Measurements from ENCODE around the gene FAM184A. TPM values are rescaled to one million over a fixed set of nuclear protein-coding genes. Genes with fewer than 3 reads are reported as not detected.
"Not testable (repeated sequence)": the region's sequence is repeated elsewhere in the genome, so short reads cannot be mapped to it uniquely, and the experiment has no call there.

Gene FAM184A
- total RNA-seq, 2 donors from 2014 or later: 205 to 216 TPM

DNA sequence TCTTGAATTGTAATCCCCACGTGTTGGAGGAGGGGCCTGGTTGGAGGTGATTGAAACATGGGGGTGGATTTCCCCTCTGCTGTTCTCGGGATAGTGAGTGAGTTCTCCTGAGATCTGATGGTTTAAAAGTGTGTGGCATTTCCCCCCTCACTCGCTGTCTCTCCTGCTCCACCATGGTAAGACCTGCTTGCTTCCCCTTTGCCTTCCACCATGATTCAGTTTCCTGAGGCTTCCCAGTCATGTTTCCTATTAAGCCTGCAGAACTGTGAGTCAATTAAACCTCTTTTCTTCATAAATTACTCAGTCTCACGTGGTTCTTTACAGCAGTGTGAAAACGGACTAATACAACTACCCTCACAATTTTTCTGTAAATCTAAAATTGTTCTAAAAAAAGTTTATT lies 26.8 kb upstream of the FAM184A start:
- H3K36me3 Mint-ChIP-seq (ENCODE audit: low read depth): no peaks in the 10 kb centered on the region
- H3K4me1 ChIP-seq (ENCODE audit: control insufficient read depth, insufficient read depth, low read length): no peaks in the 10 kb centered on the region
- TF ChIP-seq, protein P1, sequence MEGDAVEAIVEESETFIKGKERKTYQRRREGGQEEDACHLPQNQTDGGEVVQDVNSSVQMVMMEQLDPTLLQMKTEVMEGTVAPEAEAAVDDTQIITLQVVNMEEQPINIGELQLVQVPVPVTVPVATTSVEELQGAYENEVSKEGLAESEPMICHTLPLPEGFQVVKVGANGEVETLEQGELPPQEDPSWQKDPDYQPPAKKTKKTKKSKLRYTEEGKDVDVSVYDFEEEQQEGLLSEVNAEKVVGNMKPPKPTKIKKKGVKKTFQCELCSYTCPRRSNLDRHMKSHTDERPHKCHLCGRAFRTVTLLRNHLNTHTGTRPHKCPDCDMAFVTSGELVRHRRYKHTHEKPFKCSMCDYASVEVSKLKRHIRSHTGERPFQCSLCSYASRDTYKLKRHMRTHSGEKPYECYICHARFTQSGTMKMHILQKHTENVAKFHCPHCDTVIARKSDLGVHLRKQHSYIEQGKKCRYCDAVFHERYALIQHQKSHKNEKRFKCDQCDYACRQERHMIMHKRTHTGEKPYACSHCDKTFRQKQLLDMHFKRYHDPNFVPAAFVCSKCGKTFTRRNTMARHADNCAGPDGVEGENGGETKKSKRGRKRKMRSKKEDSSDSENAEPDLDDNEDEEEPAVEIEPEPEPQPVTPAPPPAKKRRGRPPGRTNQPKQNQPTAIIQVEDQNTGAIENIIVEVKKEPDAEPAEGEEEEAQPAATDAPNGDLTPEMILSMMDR (conservative IDR thresholded peaks at IDR 0.05): no peak
- no peaks in the 10 kb centered on the region for H3K36me3 ChIP-seq (ENCODE audit: control insufficient read depth, insufficient read depth, low read length)
- H3K4me1 Mint-ChIP-seq: peaks cover 4% of the 10 kb centered on the region
- no peak for DNase-seq
- H3K9ac ChIP-seq (ENCODE audit: extremely low read depth, low read length, poor library complexity, severe bottlenecking): no peak overlapping the region
- H3K27ac Mint-ChIP-seq: no peak overlapping the region
- H3K9me3 Mint-ChIP-seq: peaks cover 5% of the 10 kb centered on the region
- H3K4me3 Mint-ChIP-seq: no peak overlapping the region
- no peaks in the 10 kb centered on the region for H3K27me3 ChIP-seq (ENCODE audit: control insufficient read depth, insufficient read depth, low read length, poor library complexity, severe bottlenecking)
- no peak overlapping the region for H3K27ac ChIP-seq (ENCODE audit: low read depth, low read length)
- 76 to 82% methylated on average over 2 to 4 of the region's 5 CpGs for WGBS, 2 experiments (ENCODE audit: insufficient coverage in 1 of 2, insufficient read length in 1 of 2)
- peaks cover 6% of the 10 kb centered on the region for H3K9me3 ChIP-seq (ENCODE audit: control insufficient read depth, low read length)
- H3K27me3 Mint-ChIP-seq (ENCODE audit: insufficient read depth): no peaks in the 10 kb centered on the region
- H3K4me3 ChIP-seq (ENCODE audit: low read length): no peak overlapping the region

DNA sequence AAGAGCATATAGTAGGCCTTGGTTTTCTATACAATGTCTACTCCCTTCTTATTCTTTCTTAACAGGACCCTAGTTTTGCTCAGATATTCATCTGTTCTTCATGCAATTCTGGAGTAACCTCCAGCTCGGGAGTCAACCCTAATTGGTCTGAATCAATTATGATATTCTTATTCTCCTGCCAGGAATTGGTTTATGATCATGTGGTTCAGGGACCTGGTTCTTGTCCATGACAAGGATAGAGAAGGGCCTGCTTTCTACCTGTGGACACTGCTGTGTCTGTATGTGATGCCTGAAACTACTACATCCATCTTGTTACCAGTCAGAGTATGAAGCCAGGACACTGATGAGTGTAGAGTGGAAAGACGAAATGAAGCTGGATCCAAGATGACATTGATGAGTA lies 24.4 kb upstream of the FAM184A start:
- peaks cover 6% of the 10 kb centered on the region for H3K9me3 ChIP-seq (ENCODE audit: control insufficient read depth, low read length)
- no peak overlapping the region for H3K27ac ChIP-seq (ENCODE audit: low read depth, low read length)
- H3K9ac ChIP-seq (ENCODE audit: extremely low read depth, low read length, poor library complexity, severe bottlenecking): no peak overlapping the region
- no peak for DNase-seq
- H3K4me1 Mint-ChIP-seq: no peaks in the 10 kb centered on the region
- H3K4me1 ChIP-seq (ENCODE audit: control insufficient read depth, insufficient read depth, low read length): no peaks in the 10 kb centered on the region
- no peaks in the 10 kb centered on the region for H3K36me3 ChIP-seq (ENCODE audit: control insufficient read depth, insufficient read depth, low read length)
- no peaks in the 10 kb centered on the region for H3K27me3 Mint-ChIP-seq (ENCODE audit: insufficient read depth)
- TF ChIP-seq, protein P1 (conservative IDR thresholded peaks at IDR 0.05): no peak
- H3K27ac Mint-ChIP-seq: no peak overlapping the region
- no peaks in the 10 kb centered on the region for H3K27me3 ChIP-seq (ENCODE audit: control insufficient read depth, insufficient read depth, low read length, poor library complexity, severe bottlenecking)
- WGBS, 2 experiments (ENCODE audit: insufficient coverage in 1 of 2, insufficient read length in 1 of 2): 100% methylated on average over 1 to 2 of the region's 2 CpGs
- H3K4me3 ChIP-seq (ENCODE audit: low read length): no peak overlapping the region
- H3K4me3 Mint-ChIP-seq: no peak overlapping the region
- no peaks in the 10 kb centered on the region for H3K36me3 Mint-ChIP-seq (ENCODE audit: low read depth)
- peaks cover 5% of the 10 kb centered on the region for H3K9me3 Mint-ChIP-seq

DNA sequence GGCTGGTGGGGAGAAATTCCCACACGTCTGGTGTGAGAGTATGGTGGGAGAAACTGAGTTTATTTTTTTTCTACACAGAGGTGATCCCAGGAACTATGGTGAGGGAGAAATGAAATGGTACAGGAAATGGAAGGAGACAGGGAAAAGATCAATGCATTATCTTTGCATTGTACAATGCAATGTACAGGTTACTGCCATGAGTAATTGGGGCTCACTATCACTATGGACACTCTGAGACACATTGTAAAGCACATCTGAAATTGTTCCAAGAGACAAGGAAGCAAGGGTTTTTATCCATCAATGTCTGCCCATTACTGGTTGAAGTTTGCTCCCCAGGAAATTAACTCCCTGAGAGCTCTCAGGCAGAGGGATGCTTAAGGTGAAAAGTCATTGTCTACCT lies 21.7 kb upstream of the FAM184A start:
- Histone ChIP-seq H3K27ac (ENCODE audit: low read depth, low read length) (no peak overlapping the region), H3K4me3 (ENCODE audit: low read length) (no peak overlapping the region), H3K27me3 (ENCODE audit: control insufficient read depth, insufficient read depth, low read length, poor library complexity, severe bottlenecking) (no peaks in the 10 kb centered on the region), H3K9me3 (ENCODE audit: control insufficient read depth, low read length) (no peaks in the 10 kb centered on the region), H3K9ac (ENCODE audit: extremely low read depth, low read length, poor library complexity, severe bottlenecking) (no peak overlapping the region), H3K4me1 (ENCODE audit: control insufficient read depth, insufficient read depth, low read length) (no peaks in the 10 kb centered on the region), H3K36me3 (ENCODE audit: control insufficient read depth, insufficient read depth, low read length) (no peaks in the 10 kb centered on the region)
- DNase-seq: no peak
- Mint-ChIP-seq H3K27ac (no peak overlapping the region), H3K4me1 (peaks cover 4% of the 10 kb centered on the region), H3K36me3 (ENCODE audit: low read depth) (no peaks in the 10 kb centered on the region), H3K4me3 (no peak overlapping the region), H3K27me3 (ENCODE audit: insufficient read depth) (no peaks in the 10 kb centered on the region), H3K9me3 (no peaks in the 10 kb centered on the region)
- TF ChIP-seq, protein P1 (conservative IDR thresholded peaks at IDR 0.05): no peak
- WGBS, 2 experiments (ENCODE audit: insufficient coverage in 1 of 2, insufficient read length in 1 of 2): 91 to 96% methylated on average over 1 of the region's 1 CpG

DNA sequence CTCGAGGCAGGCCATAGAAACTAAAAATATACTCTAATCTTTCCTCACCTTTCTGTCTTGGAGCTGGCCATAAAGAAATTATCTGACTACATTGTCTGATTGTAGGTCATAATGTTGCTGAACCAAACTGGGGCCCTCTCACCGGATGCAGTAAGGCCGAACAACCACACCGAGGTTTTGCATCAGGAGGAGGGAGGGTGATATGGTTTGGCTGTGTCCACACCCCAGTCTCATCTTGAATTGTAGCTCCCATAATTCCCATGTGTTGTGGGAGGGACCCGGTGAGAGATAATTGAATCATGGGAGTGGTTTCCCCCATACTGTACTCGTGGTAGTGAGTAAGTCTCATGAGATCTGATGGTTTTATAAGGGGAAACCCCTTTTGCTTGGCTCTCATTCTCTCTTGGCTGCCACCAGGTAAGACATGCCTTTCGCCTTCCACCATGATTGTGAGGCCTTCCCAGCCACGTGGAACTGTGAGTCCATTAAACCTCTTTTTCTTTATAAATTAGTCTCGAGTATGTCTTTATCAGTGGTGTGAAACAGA lies 19.4 kb upstream of the FAM184A start:
- not testable (repeated sequence) for H3K4me1 ChIP-seq (ENCODE audit: control insufficient read depth, insufficient read depth, low read length); H3K4me1 Mint-ChIP-seq; DNase-seq; H3K27me3 Mint-ChIP-seq (ENCODE audit: insufficient read depth); H3K27me3 ChIP-seq (ENCODE audit: control insufficient read depth, insufficient read depth, low read length, poor library complexity, severe bottlenecking); H3K36me3 ChIP-seq (ENCODE audit: control insufficient read depth, insufficient read depth, low read length); H3K9me3 ChIP-seq (ENCODE audit: control insufficient read depth, low read length); H3K4me3 Mint-ChIP-seq; H3K9ac ChIP-seq (ENCODE audit: extremely low read depth, low read length, poor library complexity, severe bottlenecking); H3K27ac Mint-ChIP-seq; H3K27ac ChIP-seq (ENCODE audit: low read depth, low read length); H3K36me3 Mint-ChIP-seq (ENCODE audit: low read depth); H3K4me3 ChIP-seq (ENCODE audit: low read length); H3K9me3 Mint-ChIP-seq
- 95% methylated on average over 3 to 9 of the region's 9 CpGs for WGBS, 2 experiments (ENCODE audit: insufficient coverage in 1 of 2, insufficient read length in 1 of 2)

All from endodermal cell (in vitro differentiated cells).